ENCODE measurements around the gene TCN1. TPM values are rescaled to one million over a fixed set of nuclear protein-coding genes. Genes with fewer than 3 reads are reported as not detected.
A peak's percentile ranks its signal among the peaks of the same experiment; 100 is the strongest.

The TCN1 gene
- total and polyA plus RNA-seq, 9 of the 15 experiments (the other 6 are each of a cell fraction or from before 2014, with no cell fraction given) = 0.63 to 25.9 (median 8.0) TPM

- Histone ChIP-seq H3K9me1 (ENCODE audit: control insufficient read depth, insufficient read depth, low read length) (no peaks in the 10 kb centered on the region), H3K27me3 (ENCODE audit: control insufficient read depth in 2 of 2, insufficient read depth in 2 of 2, low read length in 2 of 2) (no peaks in the 10 kb centered on the region), H2AFZ (ENCODE audit: low read depth, low read length) (peak overlapping the region; percentile 95), H3K36me3 (ENCODE audit: control insufficient read depth, insufficient read depth, low read length) (no peaks in the 10 kb centered on the region), H3K9me3 (replicated peaks; ENCODE audit: control insufficient read depth, insufficient read depth, low read depth, low read length) (no peaks in the 10 kb centered on the region; the same call in 1 of the 2 replicates), H3K9ac (ENCODE audit: insufficient read depth in 1 of 2, low read depth in 2 of 2, low read length in 2 of 2) (peak overlapping the region in 1 of 2 experiments; percentile 84; a peak in 2 of 4 replicates), H3K27ac (ENCODE audit: extremely low read depth, low read depth, low read length) (peak overlapping the region; percentile 53), H3K79me2 (ENCODE audit: control insufficient read depth, insufficient read depth, low read length) (no peaks in the 10 kb centered on the region), H4K20me1 (replicated peaks; ENCODE audit: control insufficient read depth, insufficient read depth, low read length) (no peaks in the 10 kb centered on the region), H3K4me1 (replicated peaks in 1 of 2; ENCODE audit: control insufficient read depth in 2 of 2, insufficient read depth in 2 of 2, low read length in 2 of 2) (peaks cover 9 to 12% of the 10 kb centered on the region in 2 experiments; a peak in 4 of 5 replicates), H3K4me2 (ENCODE audit: insufficient read depth, low read length) (peak overlapping the region; percentile 73), H3K4me3 (no peak overlapping the region)
- DNase-seq (ENCODE audit: extremely low read depth in 1 of 4, low spot score in 3 of 4) (peak; percentile 22 to 76 (median 46)), FAIRE-seq (peak; percentile 92), ATAC-seq (peak; percentile 99)
- in situ Hi-C loops (cut with MboI) = no loop called here
- ChIA-PET CTCF (ENCODE audit: low intra/inter-chr PET ratio) (no interaction called here), POLR2A (interaction anchor here (1.3 kb wide), 1 partner anchor 46 kb away, joined by 5 read pairs; no protein-coding TSS in a partner anchor)
- intact Hi-C loops (cut with micrococcal nuclease) = no loop called here
- WGBS (ENCODE audit: insufficient coverage, low coverage, missing lambda C conversion rate) = 6% methylated on average over 4 of the region's 4 CpGs
- BruUV-seq (replicated peaks) = no TSS peak
- peak; percentile 19; the same call in 1 of the 2 replicates for TF ChIP-seq EHMT2 (IDR thresholded peaks at IDR 0.05)
- peak; percentile 25; the same call in 1 of the 2 replicates for TF ChIP-seq ZNF583 (CRISPR knock-in tag; IDR thresholded peaks at IDR 0.05)
- 0 out of 2 replicates have a peak, but pooled peaks have one; percentile 8 for TF ChIP-seq TEAD4 (IDR thresholded peaks at IDR 0.05; ENCODE audit: low read length)
- TF ChIP-seq TEAD4 (CRISPR knock-in tag; IDR thresholded peaks at IDR 0.05; ENCODE audit: borderline replicate concordance) = no peak
- 0 out of 2 replicates have a peak, but pooled peaks have one; percentile 27 for TF ChIP-seq DPF2 (IDR thresholded peaks at IDR 0.05)
- no peak for TF ChIP-seq FUS (optimal IDR thresholded peaks at IDR 0.05; ENCODE audit: low read depth, low read length)
- peak; percentile 69 for TF ChIP-seq ZNF316 (IDR thresholded peaks at IDR 0.05)
- peak; percentile 49; the same call in 1 of the 2 replicates for TF ChIP-seq MAFF (IDR thresholded peaks at IDR 0.05; ENCODE audit: low read length)
- TF ChIP-seq C11orf30 (IDR thresholded peaks at IDR 0.05; ENCODE audit: low read depth) = peak; percentile 84
- no peak for TF ChIP-seq ZBTB12 (CRISPR knock-in tag; IDR thresholded peaks at IDR 0.05)
- peak; percentile 69 for TF ChIP-seq CREM (IDR thresholded peaks at IDR 0.05; ENCODE audit: low read depth)
- no peak for TF ChIP-seq SAFB2 (IDR thresholded peaks at IDR 0.05; ENCODE audit: borderline replicate concordance, low read depth, low read length, severe bottlenecking)
- TF ChIP-seq ZNF707 (CRISPR knock-in tag; conservative IDR thresholded peaks at IDR 0.05) = no peak
- TF ChIP-seq TRIM25 (IDR thresholded peaks at IDR 0.05; ENCODE audit: borderline replicate concordance) = no peak
- TF ChIP-seq VEZF1 (CRISPR knock-in tag; IDR thresholded peaks at IDR 0.05) = peak; percentile 9; the same call in 1 of the 2 replicates
- peak; percentile 56 to 60 for TF ChIP-seq NRF1 (conservative IDR thresholded peaks at IDR 0.05 in 1 of 2, IDR thresholded peaks at IDR 0.05 in 1 of 2)
- peak; percentile 31; the same call in 1 of the 2 replicates for TF ChIP-seq MAFK (IDR thresholded peaks at IDR 0.05; ENCODE audit: low read length)
- TF ChIP-seq PHF20 (IDR thresholded peaks at IDR 0.05; ENCODE audit: partially characterized antibody) = no peak
- TF ChIP-seq NFE2 (IDR thresholded peaks at IDR 0.05; ENCODE audit: low read depth) = peak; percentile 82
- TF ChIP-seq CXXC5 (CRISPR knock-in tag; IDR thresholded peaks at IDR 0.05) = 0 out of 2 replicates have a peak, but pooled peaks have one; percentile 11
- TF ChIP-seq POLR3A (IDR thresholded peaks at IDR 0.05; ENCODE audit: borderline replicate concordance, extremely low read depth, insufficient read depth, insufficient read length) = no peak
Observed at GRCh38 chr11:59891781-59892181, 25.5 kb upstream of the TCN1 start.

All from K562 (cell line).